Measurements from ENCODE around the gene TMEM140. TPM values are rescaled to one million over a fixed set of nuclear protein-coding genes. Genes with fewer than 3 reads are reported as not detected.
"Not testable (repeated sequence)": the region's sequence is repeated elsewhere in the genome, so short reads cannot be mapped to it uniquely, and the experiment has no call there.

The TMEM140 gene
- total and polyA plus RNA-seq, 9 of the 15 experiments (the other 6 are each of a cell fraction or from before 2014, with no cell fraction given), result 0.03 to 0.82 (median 0.23) TPM

GRCh38 chr7:135211946-135212685 lies 64.2 kb downstream of the TMEM140 start (continued):
- peak; percentile 11; the same call in 1 of the 2 replicates for TF ChIP-seq ZBTB40 (IDR thresholded peaks at IDR 0.05)
- TF ChIP-seq ZBTB40 (CRISPR knock-in tag; IDR thresholded peaks at IDR 0.05), result not testable (repeated sequence)
- TF ChIP-seq FOXP4 (CRISPR knock-in tag; IDR thresholded peaks at IDR 0.05; ENCODE audit: borderline replicate concordance), result peak; percentile 52; the same call in 1 of the 2 replicates
- 0 out of 2 replicates have a peak, but pooled peaks have one; percentile 60 for TF ChIP-seq ZNF224 (CRISPR knock-in tag; IDR thresholded peaks at IDR 0.05)
- TF ChIP-seq KDM1A (IDR thresholded peaks at IDR 0.05), result peak; percentile 69 to 75
- TF ChIP-seq ZNF639 (CRISPR knock-in tag; conservative IDR thresholded peaks at IDR 0.05 in 1 of 2, IDR thresholded peaks at IDR 0.05 in 1 of 2), result peak in 1 of 2 experiments; percentile 64; a peak in 1 of 4 replicates
- peak; percentile 82 for TF ChIP-seq HDAC2 (IDR thresholded peaks at IDR 0.05)
- 0 out of 2 replicates have a peak, but pooled peaks have one; percentile 12 for TF ChIP-seq STAT5A (IDR thresholded peaks at IDR 0.05; ENCODE audit: borderline replicate concordance, low read length)
- 0 out of 4 replicates have a peak, but pooled peaks of 1 of the 2 experiments have one; percentile 17 for TF ChIP-seq SIN3A (IDR thresholded peaks at IDR 0.05; ENCODE audit: borderline replicate concordance in 2 of 2, control insufficient read depth in 1 of 2, low read depth in 2 of 2, low read length in 2 of 2)
- TF ChIP-seq BCOR (IDR thresholded peaks at IDR 0.05), result 0 out of 2 replicates have a peak, but pooled peaks have one; percentile 10
- peak; percentile 27; the same call in 1 of the 2 replicates for TF ChIP-seq KLF1 (tag; IDR thresholded peaks at IDR 0.05)

All from K562 (cell line).